HepG2 (cell line): ENCODE results near the gene ATRN. TPM values are rescaled to one million over a fixed set of nuclear protein-coding genes. Genes with fewer than 3 reads are reported as not detected.

Source experiments
- ATAC-seq: fragments of 200-7000 bp; cut with Tn5 transposase; 3 replicates; pipeline ENCODE4 v1.9.1; 2020; ENCODE audit warnings: mild to moderate bottlenecking, moderate library complexity
- BruUV-seq: library from RNA; stranded (reverse); fragments of 400-500 nt; replicated peaks from 2 replicates; lab custom pipeline; 2021; lab: Mats Ljungman, UMichigan
- CTCF ChIA-PET: fragments of 300-600 bp; formaldehyde crosslinking; extraction: SDS; loops from one replicate; lab custom pipeline; 2021; ENCODE audit warnings: low total read pairs, inconsistent platforms, low intra/inter-chr PET ratio; lab: Yijun Ruan, JAX
- POLR2A ChIA-PET: fragments of 350-600 bp; sonication (Branson Sonifier 250); formaldehyde crosslinking; loops from one replicate; lab custom pipeline; 2020; ENCODE audit warnings: antibody characterized with exemption, inconsistent platforms; lab: Yijun Ruan, JAX
- DNase-seq: peaks from one replicate; pipeline ENCODE4 v3.0.0-alpha.2; 2015; ENCODE audit warnings: low spot score
- FAIRE-seq: peaks from 3 replicates; lab custom pipeline; 2011; peaks lifted over from hg19 to GRCh38; lab: Jason Lieb, UNC
- H2AFZ ChIP-seq: one replicate; pipeline ENCODE4 v1.6.1; 2011; ENCODE audit warnings: low read length, inconsistent platforms
- H3K27ac ChIP-seq: fragments of 300-600 bp; 3 replicates; pipeline ENCODE4 v1.8.0; 2011; ENCODE audit warnings: mixed run types, mild to moderate bottlenecking, mixed read lengths, low read length, inconsistent platforms; ENCODE audit not compliant: insufficient read depth; ENCODE audit errors: extremely low read length
- H3K27me3 ChIP-seq, 2 experiments: fragments of 200-600 bp in 1 of 2; 2 replicates in 1 of 2; 3 replicates in 1 of 2; pipeline versions ENCODE4 v1.6.0 to v1.8.0; 2011; ENCODE audit warnings: low read length in 2 of 2, mild to moderate bottlenecking in 2 of 2, moderate library complexity in 2 of 2, inconsistent platforms in 1 of 2; ENCODE audit not compliant: insufficient read depth in 2 of 2, control insufficient read depth in 1 of 2
- H3K36me3 ChIP-seq, 2 experiments: fragments of 200-600 bp in 1 of 2; replicated peaks in 1 of 2; 2 replicates in 1 of 2; 3 replicates in 1 of 2; pipeline versions ENCODE4 v1.5.1 to v1.8.0; 2011; ENCODE audit warnings: low read length in 2 of 2, inconsistent platforms in 1 of 2; ENCODE audit not compliant: insufficient read depth in 2 of 2, control insufficient read depth in 1 of 2
- H3K4me1 ChIP-seq: 2 replicates; pipeline ENCODE4 v1.5.1; 2012; ENCODE audit warnings: low read length, inconsistent platforms; ENCODE audit not compliant: insufficient read depth
- H3K4me2 ChIP-seq: 2 replicates; pipeline ENCODE4 v1.6.0; 2011; ENCODE audit warnings: low read depth, low read length, inconsistent platforms
- H3K4me3 ChIP-seq, 3 experiments: fragments of 200-600 bp in 1 of 3; sonication (generic), shearing (Covaris generic) in 1 of 3; replicated peaks in 1 of 3; 2 replicates each; pipeline ENCODE4 v1.5.1; 2011 to 2016; ENCODE audit warnings: low read length in 3 of 3, inconsistent platforms in 2 of 3, low read depth in 2 of 3, mild to moderate bottlenecking in 2 of 3, control low read depth in 1 of 3, mixed read lengths in 1 of 3; ENCODE audit not compliant: insufficient read depth in 1 of 3
- H3K79me2 ChIP-seq: one replicate; pipeline ENCODE4 v1.6.1; 2011; ENCODE audit warnings: low read length, inconsistent platforms; ENCODE audit not compliant: insufficient read depth
- H3K9ac ChIP-seq: 2 replicates; pipeline ENCODE4 v1.6.0; 2011; ENCODE audit warnings: mild to moderate bottlenecking, low read depth, low read length, inconsistent platforms; ENCODE audit not compliant: insufficient read depth
- H3K9me3 ChIP-seq: 2 replicates; pipeline ENCODE4 v1.5.1; 2012; ENCODE audit warnings: mild to moderate bottlenecking, low read length
- H4K20me1 ChIP-seq: 2 replicates; pipeline ENCODE4 v1.6.0; 2011; ENCODE audit warnings: inconsistent platforms, mild to moderate bottlenecking, low read length, moderate library complexity; ENCODE audit not compliant: insufficient read depth
- WGBS: methylation state at CpG from one replicate; pipeline ENCODE4 v1.1.6; 2017; ENCODE audit warnings: low lambda C conversion rate; 5-methylcytosine and 5-hydroxymethylcytosine counted together
- in situ Hi-C: cut with HindIII; loops from 2 replicates; pipeline ENCODE4 v1.10.0; 2017; ENCODE audit warnings: low pct_unique_long_range_greater_than_20kb; ENCODE audit not compliant: extremely low pct_ligation_motif_present
- intact Hi-C: fragments of 100-400 bp; cut with micrococcal nuclease; formaldehyde crosslinking; loops from one replicate; pipeline ENCODE4 v1.10.0; 2022; ENCODE audit not compliant: unreplicated experiment
- polyA plus RNA-seq, 8 experiments: library from polyadenylated mRNA; depleted of rRNA in 3 of 8; stranded (reverse) in 7 of 8; unstranded in 1 of 8; fragments of >200 nt; fragmentation: Illumina TruSeq in 4 of 8; extraction: Trizol in 4 of 8; gene quantifications; 2 replicates each; pipeline versions ENCODE4 v1.2.1 to v1.2.3, GENCODE V29; 2011 to 2016; ENCODE audit warnings: low read depth in 4 of 8, missing spikeins in 1 of 8, mixed read lengths in 1 of 8; ENCODE audit not compliant: insufficient read depth in 1 of 8
- total RNA-seq, 5 experiments: library from RNA; depleted of rRNA; stranded (reverse); fragments of >200 nt; fragmentation: Illumina TruSeq; extraction: Trizol; gene quantifications; 2 replicates each; pipeline ENCODE4 v1.2.3, GENCODE V29; 2016; ENCODE audit warnings: low read depth in 1 of 5
- TF ChIP-seq, protein P1 (sequence below): sonication (generic); formaldehyde crosslinking; IDR thresholded peaks from 2 replicates; pipeline ENCODE4 v1.5.1; 2020; ENCODE audit warnings: mild to moderate bottlenecking, missing genetic modification reagents, moderate library complexity
- TF ChIP-seq, protein P2 (sequence below): sonication (generic); formaldehyde crosslinking; IDR thresholded peaks from 2 replicates; pipeline ENCODE4 v1.8.0; 2022; ENCODE audit warnings: mild to moderate bottlenecking, missing genetic modification reagents, borderline replicate concordance

The ATRN gene
- total and polyA plus RNA-seq, 2 of the 13 experiments (the other 11 are each of a cell fraction or from before 2014, with no cell fraction given) = 44.2 to 81.1 TPM

DNA sequence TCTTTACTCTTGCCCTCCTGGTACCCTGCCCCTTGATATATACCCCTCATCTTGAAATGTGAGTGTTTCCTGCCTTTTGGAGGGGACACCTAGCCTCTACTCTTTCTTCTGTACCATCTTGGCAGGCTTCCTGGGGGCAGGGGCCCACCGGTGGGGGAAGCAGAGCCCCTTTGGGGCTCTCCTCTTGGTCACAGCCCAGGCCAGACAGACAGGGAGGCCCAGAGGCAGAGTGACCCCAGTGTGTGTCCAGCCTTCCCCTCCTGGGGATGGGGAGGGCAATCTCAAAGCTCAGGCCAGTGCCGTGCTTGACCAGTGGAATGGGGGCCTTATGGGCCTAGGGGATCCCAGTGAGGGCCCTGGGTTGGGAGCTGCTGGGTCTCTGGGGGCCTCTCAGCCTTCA is 207.4 kb downstream of the ATRN start (continued):
- TF ChIP-seq, protein P1, sequence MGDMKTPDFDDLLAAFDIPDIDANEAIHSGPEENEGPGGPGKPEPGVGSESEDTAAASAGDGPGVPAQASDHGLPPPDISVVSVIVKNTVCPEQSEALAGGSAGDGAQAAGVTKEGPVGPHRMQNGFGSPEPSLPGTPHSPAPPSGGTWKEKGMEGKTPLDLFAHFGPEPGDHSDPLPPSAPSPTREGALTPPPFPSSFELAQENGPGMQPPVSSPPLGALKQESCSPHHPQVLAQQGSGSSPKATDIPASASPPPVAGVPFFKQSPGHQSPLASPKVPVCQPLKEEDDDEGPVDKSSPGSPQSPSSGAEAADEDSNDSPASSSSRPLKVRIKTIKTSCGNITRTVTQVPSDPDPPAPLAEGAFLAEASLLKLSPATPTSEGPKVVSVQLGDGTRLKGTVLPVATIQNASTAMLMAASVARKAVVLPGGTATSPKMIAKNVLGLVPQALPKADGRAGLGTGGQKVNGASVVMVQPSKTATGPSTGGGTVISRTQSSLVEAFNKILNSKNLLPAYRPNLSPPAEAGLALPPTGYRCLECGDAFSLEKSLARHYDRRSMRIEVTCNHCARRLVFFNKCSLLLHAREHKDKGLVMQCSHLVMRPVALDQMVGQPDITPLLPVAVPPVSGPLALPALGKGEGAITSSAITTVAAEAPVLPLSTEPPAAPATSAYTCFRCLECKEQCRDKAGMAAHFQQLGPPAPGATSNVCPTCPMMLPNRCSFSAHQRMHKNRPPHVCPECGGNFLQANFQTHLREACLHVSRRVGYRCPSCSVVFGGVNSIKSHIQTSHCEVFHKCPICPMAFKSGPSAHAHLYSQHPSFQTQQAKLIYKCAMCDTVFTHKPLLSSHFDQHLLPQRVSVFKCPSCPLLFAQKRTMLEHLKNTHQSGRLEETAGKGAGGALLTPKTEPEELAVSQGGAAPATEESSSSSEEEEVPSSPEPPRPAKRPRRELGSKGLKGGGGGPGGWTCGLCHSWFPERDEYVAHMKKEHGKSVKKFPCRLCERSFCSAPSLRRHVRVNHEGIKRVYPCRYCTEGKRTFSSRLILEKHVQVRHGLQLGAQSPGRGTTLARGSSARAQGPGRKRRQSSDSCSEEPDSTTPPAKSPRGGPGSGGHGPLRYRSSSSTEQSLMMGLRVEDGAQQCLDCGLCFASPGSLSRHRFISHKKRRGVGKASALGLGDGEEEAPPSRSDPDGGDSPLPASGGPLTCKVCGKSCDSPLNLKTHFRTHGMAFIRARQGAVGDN (CRISPR knock-in tag) = no peak

DNA sequence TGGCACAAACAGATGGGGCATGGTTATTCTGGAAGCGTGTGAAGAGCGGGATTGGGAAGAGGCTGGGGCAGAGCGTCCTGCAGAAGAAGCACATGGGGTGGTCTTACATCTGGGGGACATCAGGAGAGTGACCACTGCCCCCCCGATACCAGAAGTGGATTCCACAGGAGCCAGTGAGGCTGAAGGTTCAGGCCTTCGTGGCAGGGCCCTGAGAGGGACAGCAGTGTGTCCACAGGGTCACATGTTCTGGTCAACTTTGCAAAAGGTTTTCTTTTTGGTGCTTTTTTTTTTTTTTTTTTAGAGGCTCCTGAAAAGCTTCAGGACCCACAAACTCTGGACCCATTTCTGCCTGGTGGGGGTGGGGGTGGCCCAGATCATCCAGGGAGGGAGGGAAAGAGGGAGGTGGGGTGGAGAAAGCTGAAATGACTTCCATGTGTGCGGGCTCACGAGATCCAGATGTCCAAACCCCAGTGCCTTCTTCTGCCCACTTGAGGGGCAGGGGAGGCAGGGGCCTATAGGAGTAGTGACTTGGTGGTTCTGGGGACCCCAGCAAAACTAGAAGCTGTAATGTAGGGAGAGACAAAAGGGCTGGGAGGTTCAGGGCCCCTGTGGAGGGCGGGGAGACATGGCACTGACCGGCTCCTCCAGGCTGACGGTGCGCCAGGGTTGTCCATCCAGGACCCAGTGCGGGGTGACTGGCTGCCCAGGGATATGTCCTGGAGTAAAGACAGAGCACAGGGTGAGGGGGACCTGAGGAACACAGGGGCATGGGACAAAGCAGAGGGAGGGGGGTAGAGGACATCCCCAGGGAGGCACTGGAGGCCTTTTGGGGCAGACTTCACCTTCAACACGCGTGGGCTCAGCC is 208.3 kb downstream of the ATRN start:
- Histone ChIP-seq H3K4me1 (0 out of 2 replicates have a peak, but pooled peaks cover 9% of the 10 kb centered on the region), H3K9me3 (no peaks in the 10 kb centered on the region), H3K4me2 (no peak overlapping the region), H2AFZ (no peak overlapping the region), H3K9ac (no peak overlapping the region), H3K27me3 (peaks cover 47 to 82% of the 10 kb centered on the region in 2 experiments), H3K27ac (no peak overlapping the region), H4K20me1 (no peaks in the 10 kb centered on the region), H3K4me3 (no peak overlapping the region), H3K36me3 (no peaks in the 10 kb centered on the region), H3K79me2 (no peaks in the 10 kb centered on the region)
- no TSS peak for BruUV-seq
- no peak for ATAC-seq
- FAIRE-seq = no peak
- intact Hi-C loops = no loop called here
- TF ChIP-seq, protein P2, sequence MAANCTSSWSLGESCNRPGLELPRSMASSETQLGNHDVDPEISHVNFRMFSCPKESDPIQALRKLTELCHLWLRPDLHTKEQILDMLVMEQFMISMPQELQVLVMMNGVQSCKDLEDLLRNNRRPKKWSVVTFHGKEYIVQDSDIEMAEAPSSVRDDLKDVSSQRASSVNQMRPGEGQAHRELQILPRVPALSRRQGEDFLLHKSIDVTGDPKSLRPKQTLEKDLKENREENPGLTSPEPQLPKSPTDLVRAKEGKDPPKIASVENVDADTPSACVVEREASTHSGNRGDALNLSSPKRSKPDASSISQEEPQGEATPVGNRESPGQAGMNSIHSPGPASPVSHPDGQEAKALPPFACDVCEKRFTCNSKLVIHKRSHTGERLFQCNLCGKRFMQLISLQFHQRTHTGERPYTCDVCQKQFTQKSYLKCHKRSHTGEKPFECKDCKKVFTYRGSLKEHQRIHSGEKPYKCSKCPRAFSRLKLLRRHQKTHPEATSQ = no peak
- ChIA-PET POLR2A (interaction anchor here (1.3 kb wide), 1 partner anchor 89 kb away, joined by 3 read pairs; the partner anchor contains the start of gene ADISSP), CTCF (interaction anchor here (2.9 kb wide), 1 partner anchor 30 kb away, joined by 65 read pairs; no protein-coding TSS in a partner anchor)
- WGBS = 24% methylated on average over 14 of the region's 14 CpGs
- DNase-seq = no peak
- in situ Hi-C loops = loop anchor here (5.0 kb wide), 1 partner anchor 33 kb away; the partner anchor contains the start of gene SIGLEC1
